Hepatocyte (in vitro differentiated cells): ENCODE data around the gene TEX30. TPM values are rescaled to one million over a fixed set of nuclear protein-coding genes. Genes with fewer than 3 reads are reported as not detected.
"Not testable (repeated sequence)": the region's sequence is repeated elsewhere in the genome, so short reads cannot be mapped to it uniquely, and the experiment has no call there.

Experiments
- DNase-seq: peaks from one replicate; pipeline ENCODE4 v3.0.0-alpha.2; 2016; ENCODE audit warnings: low spot score
- H2AFZ ChIP-seq: fragments of 200-600 bp; sonication (generic); 2 replicates; pipeline ENCODE4 v1.6.0; 2016; ENCODE audit warnings: antibody characterized with exemption, mild to moderate bottlenecking
- H3K27ac ChIP-seq: fragments of 200-600 bp; sonication (generic); 2 replicates; pipeline ENCODE4 v1.5.1; 2016; ENCODE audit warnings: mild to moderate bottlenecking
- H3K27me3 ChIP-seq: fragments of 200-600 bp; sonication (generic); 2 replicates; pipeline ENCODE4 v1.6.1; 2016
- H3K36me3 ChIP-seq: fragments of 200-600 bp; sonication (generic); replicated peaks from 2 replicates; pipeline ENCODE4 v1.5.1; 2016; ENCODE audit warnings: low read depth; ENCODE audit not compliant: insufficient read depth
- H3K4me1 ChIP-seq: fragments of 200-600 bp; sonication (generic); 2 replicates; pipeline ENCODE4 v1.5.1; 2016; ENCODE audit warnings: mild to moderate bottlenecking, moderate library complexity; ENCODE audit not compliant: insufficient read depth
- H3K4me2 ChIP-seq: fragments of 200-600 bp; sonication (generic); 2 replicates; pipeline ENCODE4 v1.6.0; 2016
- H3K4me3 ChIP-seq: fragments of 200-600 bp; sonication (generic); 2 replicates; pipeline ENCODE4 v1.5.1; 2016; ENCODE audit warnings: mild to moderate bottlenecking
- H3K79me2 ChIP-seq: fragments of 200-600 bp; sonication (generic); 2 replicates; pipeline ENCODE4 v1.6.0; 2017; ENCODE audit warnings: mild to moderate bottlenecking
- H3K9me2 ChIP-seq: fragments of 200-600 bp; sonication (generic); replicated peaks from 2 replicates; pipeline ENCODE4 v1.6.0; 2017; ENCODE audit warnings: mild to moderate bottlenecking; ENCODE audit not compliant: insufficient read depth
- H3K9me3 ChIP-seq: fragments of 200-600 bp; sonication (generic); 2 replicates; pipeline ENCODE4 v1.5.1; 2016; ENCODE audit warnings: low read depth, mild to moderate bottlenecking
- H4K20me1 ChIP-seq: fragments of 200-600 bp; sonication (generic); 2 replicates; pipeline ENCODE4 v1.6.0; 2016; ENCODE audit warnings: mild to moderate bottlenecking; ENCODE audit not compliant: insufficient read depth, poor library complexity, severe bottlenecking
- EZH2 ChIP-seq: fragments of 200-600 bp; sonication (generic); IDR thresholded peaks from 2 replicates; pipeline ENCODE4 v1.6.1; 2016; ENCODE audit warnings: antibody characterized with exemption, mild to moderate bottlenecking, borderline replicate concordance
- EZH2phosphoT487 ChIP-seq: fragments of 200-600 bp; sonication (generic); IDR thresholded peaks from one replicate; pipeline ENCODE4 v1.6.1; 2018; ENCODE audit warnings: antibody characterized with exemption, mild to moderate bottlenecking, low read depth, moderate library complexity; ENCODE audit not compliant: unreplicated experiment, severe bottlenecking
- WGBS: methylation state at CpG from one replicate; pipeline ENCODE4 v1.1.6; 2016; ENCODE audit warnings: low lambda C conversion rate; ENCODE audit errors: missing lambda C conversion rate; 5-methylcytosine and 5-hydroxymethylcytosine counted together
- polyA plus RNA-seq: library from polyadenylated mRNA; unstranded; fragments of >200 nt; fragmentation: Nextera tagmentation; extraction: Ambion mirVana; gene quantifications from 2 replicates; pipeline ENCODE4 v1.2.1, GENCODE V29; 2016
- total RNA-seq: library from RNA; depleted of rRNA; stranded (reverse); fragments of >200 nt; gene quantifications from 2 replicates; pipeline ENCODE4 v1.2.3, GENCODE V29; 2014
- TF ChIP-seq, protein P1 (sequence below): fragments of 200-600 bp; sonication (generic); IDR thresholded peaks from 2 replicates; pipeline ENCODE4 v1.5.1; 2016; ENCODE audit warnings: antibody characterized with exemption, mild to moderate bottlenecking; ENCODE audit not compliant: poor library complexity

TEX30 gene
- total and polyA plus RNA-seq, 2 experiments from 2014 or later = 15.4 to 20.6 TPM

DNA sequence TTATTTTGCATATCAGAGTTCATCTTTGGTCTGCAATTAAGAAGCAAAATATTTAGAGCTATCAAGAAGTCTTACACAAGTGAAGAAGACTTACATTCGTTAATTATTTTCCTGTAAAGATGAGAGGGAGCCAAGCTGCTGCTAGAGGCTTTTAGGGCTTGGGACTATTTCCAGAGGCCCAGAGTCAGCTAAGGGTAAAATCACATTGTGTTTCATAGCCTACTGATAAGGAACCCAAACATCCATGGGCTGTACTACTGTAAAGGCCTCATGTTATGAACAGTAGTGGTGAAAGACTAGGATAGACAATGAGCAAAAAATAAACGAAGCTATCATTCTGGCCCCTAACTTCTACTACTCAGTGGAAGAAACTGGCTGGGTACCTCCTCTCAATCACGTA is 10.9 kb upstream of the TEX30 start:
- H3K9me2 ChIP-seq = no peaks in the 10 kb centered on the region
- no peak overlapping the region for H3K27ac ChIP-seq
- H3K9me3 ChIP-seq = no peaks in the 10 kb centered on the region
- TF ChIP-seq EZH2phosphoT487 (no peak), EZH2 (no peak)
- TF ChIP-seq, protein P1, sequence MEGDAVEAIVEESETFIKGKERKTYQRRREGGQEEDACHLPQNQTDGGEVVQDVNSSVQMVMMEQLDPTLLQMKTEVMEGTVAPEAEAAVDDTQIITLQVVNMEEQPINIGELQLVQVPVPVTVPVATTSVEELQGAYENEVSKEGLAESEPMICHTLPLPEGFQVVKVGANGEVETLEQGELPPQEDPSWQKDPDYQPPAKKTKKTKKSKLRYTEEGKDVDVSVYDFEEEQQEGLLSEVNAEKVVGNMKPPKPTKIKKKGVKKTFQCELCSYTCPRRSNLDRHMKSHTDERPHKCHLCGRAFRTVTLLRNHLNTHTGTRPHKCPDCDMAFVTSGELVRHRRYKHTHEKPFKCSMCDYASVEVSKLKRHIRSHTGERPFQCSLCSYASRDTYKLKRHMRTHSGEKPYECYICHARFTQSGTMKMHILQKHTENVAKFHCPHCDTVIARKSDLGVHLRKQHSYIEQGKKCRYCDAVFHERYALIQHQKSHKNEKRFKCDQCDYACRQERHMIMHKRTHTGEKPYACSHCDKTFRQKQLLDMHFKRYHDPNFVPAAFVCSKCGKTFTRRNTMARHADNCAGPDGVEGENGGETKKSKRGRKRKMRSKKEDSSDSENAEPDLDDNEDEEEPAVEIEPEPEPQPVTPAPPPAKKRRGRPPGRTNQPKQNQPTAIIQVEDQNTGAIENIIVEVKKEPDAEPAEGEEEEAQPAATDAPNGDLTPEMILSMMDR = no peak
- no peaks in the 10 kb centered on the region for H3K4me1 ChIP-seq
- no peaks in the 10 kb centered on the region for H4K20me1 ChIP-seq
- no peak overlapping the region for H3K4me2 ChIP-seq
- H2AFZ ChIP-seq = no peak overlapping the region
- DNase-seq = no peak
- no peaks in the 10 kb centered on the region for H3K27me3 ChIP-seq
- H3K79me2 ChIP-seq = no peaks in the 10 kb centered on the region
- H3K36me3 ChIP-seq = no peaks in the 10 kb centered on the region
- no peak overlapping the region for H3K4me3 ChIP-seq
- 80% methylated on average over 3 of the region's 3 CpGs for WGBS

DNA sequence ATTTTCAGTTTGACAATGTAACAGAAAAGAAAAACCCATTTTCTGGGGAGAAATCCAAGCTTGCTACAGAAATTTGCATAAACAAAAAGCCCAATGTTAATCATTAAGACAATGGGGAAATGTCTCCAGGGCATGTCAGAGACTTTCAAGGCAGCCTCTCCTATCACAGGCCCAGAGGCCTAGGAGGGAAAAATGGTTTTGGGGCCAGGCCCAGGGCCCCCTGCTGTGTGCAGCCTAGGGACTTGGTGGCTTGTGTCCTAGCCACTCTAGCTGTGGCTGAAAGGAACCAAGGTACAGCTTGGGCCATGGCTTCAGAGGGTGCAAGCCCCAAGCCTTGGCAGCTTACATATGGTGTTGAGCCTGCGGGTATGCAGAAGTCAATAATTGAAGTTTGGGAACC is 8.0 kb upstream of the TEX30 start:
- no peak overlapping the region for H3K4me2 ChIP-seq
- no peaks in the 10 kb centered on the region for H3K27me3 ChIP-seq
- H3K4me1 ChIP-seq = no peaks in the 10 kb centered on the region
- no peaks in the 10 kb centered on the region for H3K79me2 ChIP-seq
- H2AFZ ChIP-seq = no peak overlapping the region
- DNase-seq = no peak
- H3K27ac ChIP-seq = no peak overlapping the region
- WGBS = 95% methylated on average over 1 of the region's 1 CpG
- TF ChIP-seq, protein P1 = no peak
- TF ChIP-seq EZH2phosphoT487 (no peak), EZH2 (no peak)
- no peaks in the 10 kb centered on the region for H4K20me1 ChIP-seq
- H3K9me2 ChIP-seq = no peaks in the 10 kb centered on the region
- H3K9me3 ChIP-seq = no peaks in the 10 kb centered on the region
- no peak overlapping the region for H3K4me3 ChIP-seq
- H3K36me3 ChIP-seq = no peaks in the 10 kb centered on the region

DNA sequence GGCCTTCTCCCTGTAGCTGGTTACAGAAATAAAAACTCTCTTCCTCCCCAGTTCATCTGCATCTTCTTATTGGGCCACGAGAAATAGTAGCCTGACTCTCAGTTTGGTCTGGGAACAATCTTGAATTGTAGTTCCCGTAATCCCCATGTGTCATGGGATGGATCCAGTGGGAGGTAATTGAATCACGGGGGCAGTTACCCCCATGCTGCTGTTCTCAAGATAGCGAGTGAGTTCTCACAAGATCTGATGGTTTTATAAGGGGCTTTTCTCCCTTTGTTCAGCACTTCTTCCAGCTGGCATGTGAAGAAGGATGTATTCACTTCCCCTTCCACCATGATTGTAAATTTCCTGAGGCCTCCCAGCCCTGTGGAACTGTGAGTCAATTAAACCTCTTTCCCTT is 7.1 kb upstream of the TEX30 start:
- not testable (repeated sequence) for H3K27me3 ChIP-seq, H3K4me3 ChIP-seq, H3K36me3 ChIP-seq, DNase-seq, H3K4me1 ChIP-seq, H3K79me2 ChIP-seq, H3K4me2 ChIP-seq, H4K20me1 ChIP-seq, H3K9me2 ChIP-seq, H3K9me3 ChIP-seq, H2AFZ ChIP-seq
- H3K27ac ChIP-seq = peak overlapping the region; percentile 28
- 59% methylated on average over 4 of the region's 4 CpGs for WGBS

DNA sequence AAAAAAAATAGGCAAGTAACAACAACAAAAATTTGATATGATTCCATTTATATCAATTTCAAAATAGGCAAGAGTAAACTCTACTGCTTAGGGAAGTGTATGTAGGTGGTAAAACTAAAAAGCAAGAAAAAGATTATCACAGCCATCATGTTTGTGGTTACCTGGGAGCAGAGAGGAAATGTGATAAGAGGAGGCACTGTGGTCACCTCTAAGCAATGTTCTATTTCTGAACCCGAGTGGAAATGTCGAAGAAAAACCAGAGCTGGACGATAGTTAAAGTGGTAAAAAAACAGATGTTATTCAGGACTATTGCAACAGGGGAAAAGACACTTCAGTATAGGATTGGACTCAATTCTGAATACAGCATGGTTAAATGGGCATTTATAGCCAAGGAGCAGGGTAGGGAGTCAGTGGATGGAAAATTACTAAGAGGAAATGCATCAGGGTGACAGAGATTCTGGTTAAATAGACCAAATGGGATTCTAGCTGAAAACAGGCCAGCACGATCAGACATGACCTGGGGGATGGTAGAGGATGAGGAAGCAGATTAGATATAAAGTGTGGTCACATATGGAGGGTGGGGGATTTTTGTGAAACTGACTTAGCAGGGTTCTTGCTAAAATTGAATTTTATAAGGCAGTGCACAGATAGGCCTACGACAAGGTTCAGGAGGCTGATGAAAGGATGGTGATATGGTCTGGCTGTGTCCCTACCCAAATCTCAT is 6.0 kb upstream of the TEX30 start:
- TF ChIP-seq EZH2phosphoT487 (no peak), EZH2 (no peak)
- TF ChIP-seq, protein P1 = no peak
- Histone ChIP-seq H3K27me3 (no peaks in the 10 kb centered on the region), H3K79me2 (no peaks in the 10 kb centered on the region), H3K4me3 (no peak overlapping the region), H4K20me1 (no peaks in the 10 kb centered on the region), H3K9me3 (no peaks in the 10 kb centered on the region), H3K4me1 (no peaks in the 10 kb centered on the region), H3K27ac (peak overlapping the region; percentile 28), H3K9me2 (no peaks in the 10 kb centered on the region), H2AFZ (no peak overlapping the region), H3K4me2 (no peak overlapping the region), H3K36me3 (no peaks in the 10 kb centered on the region)
- 61% methylated on average over 5 of the region's 5 CpGs for WGBS
- DNase-seq = no peak
